Lower lobe of right lung (tissue), 2 donors: ENCODE results near the gene TTC7B. TPM values are rescaled to one million over a fixed set of nuclear protein-coding genes. Genes with fewer than 3 reads are reported as not detected.

Experiments
- ATAC-seq, 2 donors: fragments of 200-7000 bp; cut with Tn5 transposase; one replicate each; pipeline ENCODE4 v1.9.1; 2020 to 2022; ENCODE audit warnings: mild to moderate bottlenecking in 2 of 2, moderate library complexity in 2 of 2
- DNase-seq: peaks from one replicate; pipeline ENCODE4 v3.0.0-alpha.2; 2020
- H3K27ac ChIP-seq: fragments of 200-600 bp; one replicate; pipeline ENCODE4 v1.8.0; 2022
- H3K27me3 ChIP-seq: fragments of 200-600 bp; one replicate; pipeline ENCODE4 v1.8.0; 2022; ENCODE audit warnings: low read depth
- H3K36me3 ChIP-seq: fragments of 200-600 bp; one replicate; pipeline ENCODE4 v1.8.0; 2022; ENCODE audit warnings: mild to moderate bottlenecking
- H3K4me1 ChIP-seq: fragments of 200-600 bp; one replicate; pipeline ENCODE4 v1.8.0; 2022
- H3K4me3 ChIP-seq: fragments of 200-600 bp; one replicate; pipeline ENCODE4 v1.8.0; 2022; ENCODE audit warnings: mild to moderate bottlenecking
- H3K9me3 ChIP-seq: fragments of 200-600 bp; one replicate; pipeline ENCODE4 v1.8.0; 2022
- CTCF ChIP-seq: fragments of 200-600 bp; IDR thresholded peaks from one replicate; pipeline ENCODE4 v1.8.0; 2022; ENCODE audit warnings: antibody characterized with exemption, mild to moderate bottlenecking
- intact Hi-C: fragments of 100-400 bp; cut with DNase I; formaldehyde crosslinking; loops from one replicate; pipeline ENCODE4 v1.11.0; 2022
- total RNA-seq: library from RNA; stranded (reverse); fragmentation: NEBNext Ultra II Directional; extraction: Animal tissue kit (Norgen Biotek cat#: 25700); gene quantifications from one replicate; pipeline ENCODE4 v1.2.1, GENCODE V29; 2021
- donor health status: DM: no; HTN: yes; CAD: no; lungs with severe emphysema.

TTC7B gene
- total RNA-seq, 1 donor from 2014 or later: 54.1 TPM

GRCh38 chr14:90549794-90550641 is 266.2 kb downstream of the TTC7B start:
- no peaks in the 10 kb centered on the region for H3K27me3 ChIP-seq
- no peaks in the 10 kb centered on the region for H3K4me1 ChIP-seq
- H3K36me3 ChIP-seq: no peaks in the 10 kb centered on the region
- no peaks in the 10 kb centered on the region for H3K9me3 ChIP-seq
- DNase-seq (no peak), ATAC-seq (no peak)
- H3K27ac ChIP-seq: no peak overlapping the region
- intact Hi-C loops: no loop called here
- H3K4me3 ChIP-seq: no peak overlapping the region
- no peak for TF ChIP-seq CTCF

- H3K4me3 ChIP-seq: no peak overlapping the region
- no peaks in the 10 kb centered on the region for H3K27me3 ChIP-seq
- H3K36me3 ChIP-seq: no peaks in the 10 kb centered on the region
- DNase-seq (no peak), ATAC-seq (no peak)
- intact Hi-C loops: no loop called here
- no peaks in the 10 kb centered on the region for H3K4me1 ChIP-seq
- no peak overlapping the region for H3K27ac ChIP-seq
- no peaks in the 10 kb centered on the region for H3K9me3 ChIP-seq
- no peak for TF ChIP-seq CTCF
Measured at GRCh38 chr14:90548455-90548854, 267.8 kb downstream of the TTC7B start.

GRCh38 chr14:90547968-90548367 is 268.3 kb downstream of the TTC7B start:
- DNase-seq (peak; percentile 20), ATAC-seq (no peak)
- intact Hi-C loops: no loop called here
- no peak for TF ChIP-seq CTCF
- no peaks in the 10 kb centered on the region for H3K9me3 ChIP-seq
- no peaks in the 10 kb centered on the region for H3K4me1 ChIP-seq
- H3K27ac ChIP-seq: no peak overlapping the region
- H3K4me3 ChIP-seq: no peak overlapping the region
- no peaks in the 10 kb centered on the region for H3K27me3 ChIP-seq
- H3K36me3 ChIP-seq: no peaks in the 10 kb centered on the region

- intact Hi-C loops: no loop called here
- no peak overlapping the region for H3K27ac ChIP-seq
- no peaks in the 10 kb centered on the region for H3K4me1 ChIP-seq
- no peak for TF ChIP-seq CTCF
- DNase-seq (peak; percentile 23), ATAC-seq (no peak)
- no peaks in the 10 kb centered on the region for H3K9me3 ChIP-seq
- no peaks in the 10 kb centered on the region for H3K27me3 ChIP-seq
- H3K4me3 ChIP-seq: no peak overlapping the region
- no peaks in the 10 kb centered on the region for H3K36me3 ChIP-seq
Measured at GRCh38 chr14:90547250-90547649, 269.0 kb downstream of the TTC7B start.

- DNase-seq (peak; percentile 30), ATAC-seq (no peak)
- Histone ChIP-seq H3K9me3 (no peaks in the 10 kb centered on the region), H3K27ac (no peak overlapping the region), H3K36me3 (no peaks in the 10 kb centered on the region), H3K4me3 (no peak overlapping the region), H3K4me1 (no peaks in the 10 kb centered on the region), H3K27me3 (no peaks in the 10 kb centered on the region)
- no peak for TF ChIP-seq CTCF
- intact Hi-C loops: no loop called here
Measured at GRCh38 chr14:90546767-90547166, 269.5 kb downstream of the TTC7B start.
